Lower lobe of right lung (tissue), 2 donors: ENCODE data around the gene KDM4F. TPM values are rescaled to one million over a fixed set of nuclear protein-coding genes. Genes with fewer than 3 reads are reported as not detected.

Experiments used
- ATAC-seq, 2 donors: fragments of 200-7000 bp; cut with Tn5 transposase; one replicate each; pipeline ENCODE4 v1.9.1; 2020 to 2022; ENCODE audit warnings: mild to moderate bottlenecking in 2 of 2, moderate library complexity in 2 of 2
- DNase-seq: peaks from one replicate; pipeline ENCODE4 v3.0.0-alpha.2; 2020
- H3K27ac ChIP-seq: fragments of 200-600 bp; one replicate; pipeline ENCODE4 v1.8.0; 2022
- H3K27me3 ChIP-seq: fragments of 200-600 bp; one replicate; pipeline ENCODE4 v1.8.0; 2022; ENCODE audit warnings: low read depth
- H3K36me3 ChIP-seq: fragments of 200-600 bp; one replicate; pipeline ENCODE4 v1.8.0; 2022; ENCODE audit warnings: mild to moderate bottlenecking
- H3K4me1 ChIP-seq: fragments of 200-600 bp; one replicate; pipeline ENCODE4 v1.8.0; 2022
- H3K4me3 ChIP-seq: fragments of 200-600 bp; one replicate; pipeline ENCODE4 v1.8.0; 2022; ENCODE audit warnings: mild to moderate bottlenecking
- H3K9me3 ChIP-seq: fragments of 200-600 bp; one replicate; pipeline ENCODE4 v1.8.0; 2022
- intact Hi-C: fragments of 100-400 bp; cut with DNase I; formaldehyde crosslinking; loops from one replicate; pipeline ENCODE4 v1.11.0; 2022
- total RNA-seq: library from RNA; stranded (reverse); fragmentation: NEBNext Ultra II Directional; extraction: Animal tissue kit (Norgen Biotek cat#: 25700); gene quantifications from one replicate; pipeline ENCODE4 v1.2.1, GENCODE V29; 2021
- TF ChIP-seq, protein P1 (sequence below): fragments of 200-600 bp; IDR thresholded peaks from one replicate; pipeline ENCODE4 v1.8.0; 2022; ENCODE audit warnings: antibody characterized with exemption, mild to moderate bottlenecking
- donor health status: DM: no; HTN: yes; CAD: no; lungs with severe emphysema.

The KDM4F gene
- total RNA-seq, 1 donor from 2014 or later = not detected

DNA sequence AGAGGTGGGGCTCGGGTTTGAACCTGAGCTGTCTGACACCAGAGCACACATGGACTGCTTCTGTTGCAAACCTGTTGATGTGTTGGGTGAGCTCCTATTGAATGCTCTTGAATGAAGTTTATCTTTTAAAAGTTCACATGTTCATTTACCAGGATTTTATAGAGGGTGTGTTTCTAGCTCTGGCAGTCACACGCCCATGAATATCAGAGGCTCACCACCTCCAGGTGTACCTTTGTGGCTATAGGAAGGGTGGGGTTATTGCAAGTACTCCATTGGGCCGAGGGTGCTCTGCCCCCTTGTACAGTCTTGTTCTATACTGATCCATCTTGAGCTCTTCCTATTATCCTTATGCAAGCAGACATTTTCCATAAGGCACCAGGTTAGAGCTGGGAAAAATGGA lies 49.6 kb downstream of the KDM4F start:
- H3K27ac ChIP-seq = no peak overlapping the region
- H3K36me3 ChIP-seq = no peaks in the 10 kb centered on the region
- TF ChIP-seq, protein P1, sequence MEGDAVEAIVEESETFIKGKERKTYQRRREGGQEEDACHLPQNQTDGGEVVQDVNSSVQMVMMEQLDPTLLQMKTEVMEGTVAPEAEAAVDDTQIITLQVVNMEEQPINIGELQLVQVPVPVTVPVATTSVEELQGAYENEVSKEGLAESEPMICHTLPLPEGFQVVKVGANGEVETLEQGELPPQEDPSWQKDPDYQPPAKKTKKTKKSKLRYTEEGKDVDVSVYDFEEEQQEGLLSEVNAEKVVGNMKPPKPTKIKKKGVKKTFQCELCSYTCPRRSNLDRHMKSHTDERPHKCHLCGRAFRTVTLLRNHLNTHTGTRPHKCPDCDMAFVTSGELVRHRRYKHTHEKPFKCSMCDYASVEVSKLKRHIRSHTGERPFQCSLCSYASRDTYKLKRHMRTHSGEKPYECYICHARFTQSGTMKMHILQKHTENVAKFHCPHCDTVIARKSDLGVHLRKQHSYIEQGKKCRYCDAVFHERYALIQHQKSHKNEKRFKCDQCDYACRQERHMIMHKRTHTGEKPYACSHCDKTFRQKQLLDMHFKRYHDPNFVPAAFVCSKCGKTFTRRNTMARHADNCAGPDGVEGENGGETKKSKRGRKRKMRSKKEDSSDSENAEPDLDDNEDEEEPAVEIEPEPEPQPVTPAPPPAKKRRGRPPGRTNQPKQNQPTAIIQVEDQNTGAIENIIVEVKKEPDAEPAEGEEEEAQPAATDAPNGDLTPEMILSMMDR = no peak
- H3K9me3 ChIP-seq = no peaks in the 10 kb centered on the region
- DNase-seq (no peak), ATAC-seq (no peak)
- no peak overlapping the region for H3K4me3 ChIP-seq
- intact Hi-C loops = no loop called here
- H3K4me1 ChIP-seq = peaks cover 10% of the 10 kb centered on the region
- no peaks in the 10 kb centered on the region for H3K27me3 ChIP-seq

DNA sequence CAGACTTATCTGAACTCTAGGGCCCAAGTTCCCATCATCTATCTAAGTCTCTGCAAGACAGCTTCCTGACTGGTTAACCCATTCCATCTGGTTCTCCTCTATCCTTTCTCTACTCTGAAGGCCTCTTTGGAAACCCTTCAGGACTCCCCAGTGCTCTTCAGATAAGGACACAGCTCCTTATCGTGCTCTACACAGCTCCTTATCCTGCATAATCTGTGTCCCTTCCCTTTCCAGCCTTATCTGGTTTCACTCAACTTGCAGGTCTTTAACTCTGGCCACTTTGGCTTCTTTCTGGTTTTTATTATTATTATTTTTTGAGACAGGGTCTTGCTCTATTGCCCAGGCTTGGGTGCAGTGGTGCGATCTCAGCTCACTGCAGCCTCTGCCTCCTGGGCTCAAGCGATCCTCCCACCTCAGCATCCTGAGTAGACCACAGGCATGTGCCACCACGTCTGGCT lies 51.0 kb downstream of the KDM4F start:
- no peaks in the 10 kb centered on the region for H3K27me3 ChIP-seq
- TF ChIP-seq, protein P1 = no peak
- intact Hi-C loops = no loop called here
- no peak overlapping the region for H3K4me3 ChIP-seq
- no peaks in the 10 kb centered on the region for H3K36me3 ChIP-seq
- no peak overlapping the region for H3K27ac ChIP-seq
- peaks cover 10% of the 10 kb centered on the region for H3K4me1 ChIP-seq
- no peak for DNase-seq
- no peak for ATAC-seq
- H3K9me3 ChIP-seq = no peaks in the 10 kb centered on the region

Other genes with a start within 250 kb of the KDM4F start
- 57.9 TPM for gene CWC15, start 75.9 kb upstream of the KDM4F start, total RNA-seq
- 0.68 TPM for gene KDM4D, start 75.7 kb upstream of the KDM4F start, total RNA-seq
- not detected for gene KDM4E, start 24.2 kb upstream of the KDM4F start, total RNA-seq
- 42.9 TPM for gene SRSF8, start 17.5 kb downstream of the KDM4F start, total RNA-seq
- gene ENDOD1, start 40.4 kb downstream of the KDM4F start, total RNA-seq = 30.4 TPM
- gene SESN3, start 181.8 kb downstream of the KDM4F start, total RNA-seq = 33.8 TPM